HG03378 (cell line): ENCODE data around the gene CACNA1I.
"Not testable (repeated sequence)": the region's sequence is repeated elsewhere in the genome, so short reads cannot be mapped to it uniquely, and the experiment has no call there.

Experiments used
- ATAC-seq: cut with Tn5 transposase; IDR thresholded peaks from one replicate; pipeline ENCODE4 v1.9.1; 2021; ENCODE audit warnings: mild to moderate bottlenecking, moderate library complexity; ENCODE audit not compliant: unreplicated experiment

The CACNA1I gene

GRCh38 chr22:39570665-39571064 lies at the start of gene CACNA1I:
CACNA1I (plus strand) TSS chr22:39570753; CDS start chr22:39570753, 0 bp downstream.
- no peak for ATAC-seq

GRCh38 chr22:39521106-39521885 lies 49.3 kb upstream of the CACNA1I start:
- not testable (repeated sequence) for ATAC-seq

- ATAC-seq: not testable (repeated sequence)
Measured at GRCh38 chr22:39522091-39522490, 48.5 kb upstream of the CACNA1I start.

GRCh38 chr22:39522567-39523300 lies 47.8 kb upstream of the CACNA1I start:
- no peak for ATAC-seq

GRCh38 chr22:39524089-39524752 lies 46.3 kb upstream of the CACNA1I start:
- ATAC-seq: no peak

GRCh38 chr22:39524753-39525657 lies 45.5 kb upstream of the CACNA1I start:
- ATAC-seq: no peak

GRCh38 chr22:39525658-39525975 lies 44.9 kb upstream of the CACNA1I start:
- ATAC-seq: no peak

GRCh38 chr22:39526736-39527171 lies 43.8 kb upstream of the CACNA1I start:
- ATAC-seq: no peak

- ATAC-seq: no peak
Measured at GRCh38 chr22:39527481-39527961, 43.0 kb upstream of the CACNA1I start.

- ATAC-seq: no peak
Measured at GRCh38 chr22:39528080-39528661, 42.4 kb upstream of the CACNA1I start.

- ATAC-seq: no peak
Measured at GRCh38 chr22:39528681-39529486, 41.7 kb upstream of the CACNA1I start.

GRCh38 chr22:39529487-39529851 lies 41.1 kb upstream of the CACNA1I start:
- ATAC-seq: no peak

- ATAC-seq: no peak
Measured at GRCh38 chr22:39530116-39530515, 40.4 kb upstream of the CACNA1I start.

GRCh38 chr22:39530692-39531331 lies 39.7 kb upstream of the CACNA1I start:
- no peak for ATAC-seq

- ATAC-seq: peak; percentile 66
Measured at GRCh38 chr22:39532215-39533073, 38.1 kb upstream of the CACNA1I start, which contains the start of gene RPS19BP1. RPS19BP1 (minus strand) TSS chr22:39532748; CDS start chr22:39532738, 10 bp downstream.

GRCh38 chr22:39534092-39534506 lies 36.5 kb upstream of the CACNA1I start:
- ATAC-seq: no peak

GRCh38 chr22:39534591-39535356 lies 35.8 kb upstream of the CACNA1I start:
- ATAC-seq: no peak
